GM20000 (cell line): ENCODE measurements around the gene HTR1A.

ENCODE experiments used
- DNase-seq: peaks from one replicate; pipeline ENCODE4 v3.0.0; 2012; ENCODE audit warnings: low spot score
- TF ChIP-seq, protein P1 (sequence below): IDR thresholded peaks from 2 replicates; pipeline ENCODE4 v1.5.1; 2012; ENCODE audit warnings: mild to moderate bottlenecking, control low read depth; ENCODE audit errors: extremely low read depth, missing control alignments

HTR1A gene

DNA sequence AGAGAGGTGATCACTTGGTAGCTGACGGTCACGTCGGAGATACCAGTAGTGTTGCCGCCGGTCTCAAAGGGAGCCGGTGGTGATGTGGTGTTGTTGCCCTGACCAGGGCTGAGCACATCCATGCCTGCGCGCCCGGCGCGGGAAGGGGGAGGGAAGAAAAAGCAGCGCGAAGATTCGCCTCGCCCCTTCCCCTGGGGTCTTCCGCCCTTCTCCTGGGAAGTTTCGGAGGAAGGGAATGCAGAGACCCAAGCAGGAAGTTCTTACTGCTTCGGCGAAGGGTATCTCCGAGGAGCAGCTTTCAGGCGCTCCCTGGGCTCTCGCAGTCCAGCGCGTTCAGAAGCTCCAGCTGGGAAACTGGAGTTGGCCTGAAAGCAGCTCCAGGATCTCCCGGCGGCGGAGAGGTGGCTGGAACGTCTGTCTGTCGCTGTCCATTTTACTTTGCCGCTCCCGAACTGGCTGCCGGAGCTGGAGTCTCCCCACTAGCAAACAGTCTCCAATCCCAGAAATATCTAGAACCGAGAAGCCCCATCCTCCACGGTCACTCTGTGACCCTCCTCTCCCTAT lies 565 bp downstream of the HTR1A start:
- TF ChIP-seq, protein P1, sequence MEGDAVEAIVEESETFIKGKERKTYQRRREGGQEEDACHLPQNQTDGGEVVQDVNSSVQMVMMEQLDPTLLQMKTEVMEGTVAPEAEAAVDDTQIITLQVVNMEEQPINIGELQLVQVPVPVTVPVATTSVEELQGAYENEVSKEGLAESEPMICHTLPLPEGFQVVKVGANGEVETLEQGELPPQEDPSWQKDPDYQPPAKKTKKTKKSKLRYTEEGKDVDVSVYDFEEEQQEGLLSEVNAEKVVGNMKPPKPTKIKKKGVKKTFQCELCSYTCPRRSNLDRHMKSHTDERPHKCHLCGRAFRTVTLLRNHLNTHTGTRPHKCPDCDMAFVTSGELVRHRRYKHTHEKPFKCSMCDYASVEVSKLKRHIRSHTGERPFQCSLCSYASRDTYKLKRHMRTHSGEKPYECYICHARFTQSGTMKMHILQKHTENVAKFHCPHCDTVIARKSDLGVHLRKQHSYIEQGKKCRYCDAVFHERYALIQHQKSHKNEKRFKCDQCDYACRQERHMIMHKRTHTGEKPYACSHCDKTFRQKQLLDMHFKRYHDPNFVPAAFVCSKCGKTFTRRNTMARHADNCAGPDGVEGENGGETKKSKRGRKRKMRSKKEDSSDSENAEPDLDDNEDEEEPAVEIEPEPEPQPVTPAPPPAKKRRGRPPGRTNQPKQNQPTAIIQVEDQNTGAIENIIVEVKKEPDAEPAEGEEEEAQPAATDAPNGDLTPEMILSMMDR, result no peak
- DNase-seq, result no peak

DNA sequence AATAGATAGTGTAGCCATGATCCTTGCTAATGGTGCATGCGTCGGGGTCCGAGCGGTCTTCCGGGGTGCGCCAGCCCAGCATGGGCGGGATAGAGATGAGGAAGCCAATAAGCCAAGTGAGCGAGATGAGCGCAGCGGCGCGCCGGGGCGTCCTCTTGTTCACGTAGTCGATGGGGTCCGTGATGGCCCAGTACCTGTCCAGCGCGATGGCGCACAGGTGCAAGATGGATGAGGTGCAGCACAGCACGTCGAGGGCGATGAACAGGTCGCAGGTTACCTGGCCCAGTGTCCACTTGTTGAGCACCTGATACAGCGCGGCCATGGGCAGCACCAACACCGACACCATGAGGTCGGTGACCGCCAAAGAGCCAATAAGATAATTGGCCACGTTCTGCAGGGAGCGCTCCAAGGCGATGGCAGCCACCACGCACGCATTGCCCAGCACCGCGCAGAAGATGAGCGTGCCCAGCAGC lies 1.1 kb downstream of the HTR1A start:
- TF ChIP-seq, protein P1, result no peak
- no peak for DNase-seq

DNA sequence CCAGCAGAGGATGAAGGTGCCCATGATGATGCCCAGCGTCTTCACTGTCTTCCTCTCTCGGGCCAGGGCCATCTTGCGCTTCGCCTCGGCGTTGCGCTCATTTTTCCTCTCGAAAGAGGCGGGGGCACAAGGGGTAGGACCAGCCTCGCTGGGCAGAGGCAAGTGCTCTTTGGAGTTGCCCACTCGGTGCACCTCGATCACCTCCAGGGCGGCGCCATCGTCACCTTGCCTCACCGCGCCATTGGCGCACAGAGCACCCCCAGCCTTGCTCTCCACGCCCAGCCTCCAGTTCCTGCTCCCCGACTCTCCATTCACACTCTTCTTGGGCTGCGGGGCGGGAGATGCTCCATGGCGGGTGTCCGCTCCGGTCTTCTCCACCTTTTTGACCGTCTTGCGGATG lies 1.6 kb downstream of the HTR1A start:
- TF ChIP-seq, protein P1, result no peak
- no peak for DNase-seq

DNA sequence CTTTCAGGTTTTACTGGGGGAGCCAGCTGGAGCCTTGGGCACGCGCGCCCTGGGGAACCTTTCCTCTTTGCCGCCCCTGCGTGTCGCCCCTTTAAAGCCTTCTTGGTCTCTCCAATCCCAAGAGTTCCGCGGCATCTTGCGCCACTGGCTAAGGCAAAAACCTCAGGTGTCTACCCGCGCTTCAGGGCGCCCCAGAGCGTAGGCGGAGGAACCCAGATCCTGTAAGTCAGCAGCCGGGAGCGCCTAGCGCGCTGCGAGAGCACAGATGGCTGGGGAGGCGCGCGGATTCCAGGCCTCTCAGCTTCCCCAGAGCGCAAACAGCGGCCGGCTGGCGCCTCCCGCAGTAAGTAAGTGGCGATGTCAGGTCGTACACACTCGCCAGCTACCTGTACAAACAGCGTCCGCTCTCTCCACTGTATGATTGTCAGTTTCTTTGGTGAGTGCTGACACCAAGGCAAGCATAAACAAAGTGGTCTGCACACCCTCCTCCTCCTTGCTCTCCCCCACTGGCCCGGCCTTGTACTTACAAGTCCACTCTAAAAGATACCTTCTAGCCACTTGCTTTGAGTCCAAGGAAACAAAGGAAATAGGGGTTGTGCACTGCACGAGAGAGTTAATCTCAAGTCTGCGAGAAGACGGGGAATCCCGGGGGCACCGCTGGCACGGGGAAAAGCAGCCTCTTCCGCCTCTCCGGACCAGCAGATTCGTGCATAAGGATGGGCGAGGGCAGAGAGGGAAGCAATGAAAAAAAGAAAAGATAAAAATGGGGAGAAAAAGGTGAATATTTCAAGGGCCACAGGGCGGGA lies 2.9 kb downstream of the HTR1A start:
- no peak for DNase-seq

DNA sequence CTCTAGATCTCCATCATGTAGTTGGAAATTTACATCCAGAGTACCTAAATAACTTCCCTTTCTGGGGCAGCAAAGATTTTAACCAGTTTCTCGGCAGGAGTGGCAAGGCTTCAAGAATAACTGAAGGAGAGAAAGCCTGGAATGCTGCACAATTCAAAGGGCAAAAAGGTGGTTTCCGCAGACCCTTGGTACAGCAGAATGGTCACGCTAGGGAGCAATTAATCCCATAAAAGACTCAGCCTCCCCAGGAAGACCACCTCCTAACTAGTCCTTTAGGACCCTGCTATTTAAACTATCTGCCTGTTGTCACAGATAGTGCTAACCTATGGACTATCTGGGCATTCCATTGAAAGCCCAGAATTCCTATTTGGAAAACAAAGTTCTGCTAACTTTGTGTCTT lies 3.6 kb downstream of the HTR1A start:
- no peak for DNase-seq
- TF ChIP-seq, protein P1, result no peak

More for the DNA sequence above, 2.9 kb downstream of the HTR1A start:
- TF ChIP-seq, protein P1, result no peak

DNA sequence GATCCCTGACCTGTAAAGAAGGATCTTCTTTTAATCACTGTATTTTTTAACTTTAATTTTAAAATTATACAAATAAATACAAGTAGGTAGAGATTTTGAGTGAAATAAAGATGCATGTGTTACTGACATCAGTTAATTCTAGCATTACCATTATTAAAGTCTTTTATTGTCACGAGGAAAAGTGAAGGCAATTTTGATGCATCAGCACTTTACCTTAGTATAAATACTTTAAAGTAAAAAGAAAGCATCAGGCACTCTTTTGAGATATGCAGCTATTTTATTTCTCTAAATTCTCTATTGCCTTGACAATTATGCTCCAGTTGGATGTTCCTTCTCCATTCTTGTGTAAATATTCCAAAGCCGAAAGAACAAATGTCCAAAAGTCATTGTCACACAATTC lies 4.6 kb downstream of the HTR1A start:
- no peak for DNase-seq
- TF ChIP-seq, protein P1, result no peak

DNA sequence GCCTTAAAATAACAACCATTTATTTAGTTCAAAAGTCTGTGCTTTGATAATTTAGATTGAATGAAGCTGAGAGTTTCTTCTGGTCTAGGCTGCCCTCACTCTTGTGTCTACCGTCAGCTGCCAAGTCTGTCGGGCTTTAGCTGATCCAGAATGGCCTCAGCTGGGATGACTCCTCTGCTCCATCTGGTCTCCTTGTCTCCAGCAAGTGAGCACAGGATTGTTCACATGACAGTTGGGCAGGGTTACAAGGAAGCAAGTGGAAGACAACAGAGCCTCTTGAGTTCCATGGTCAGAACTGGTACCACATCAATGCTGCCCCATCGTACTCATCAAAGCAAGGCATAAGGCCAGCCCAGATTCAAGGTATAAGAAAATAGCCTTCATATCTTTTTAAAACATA lies 9.0 kb downstream of the HTR1A start:
- DNase-seq, result no peak

More for the DNA sequence above, 9.0 kb downstream of the HTR1A start:
- TF ChIP-seq, protein P1, result no peak
